ENCODE measurements around the gene MRPL36.

- TF ChIP-seq, protein P1, sequence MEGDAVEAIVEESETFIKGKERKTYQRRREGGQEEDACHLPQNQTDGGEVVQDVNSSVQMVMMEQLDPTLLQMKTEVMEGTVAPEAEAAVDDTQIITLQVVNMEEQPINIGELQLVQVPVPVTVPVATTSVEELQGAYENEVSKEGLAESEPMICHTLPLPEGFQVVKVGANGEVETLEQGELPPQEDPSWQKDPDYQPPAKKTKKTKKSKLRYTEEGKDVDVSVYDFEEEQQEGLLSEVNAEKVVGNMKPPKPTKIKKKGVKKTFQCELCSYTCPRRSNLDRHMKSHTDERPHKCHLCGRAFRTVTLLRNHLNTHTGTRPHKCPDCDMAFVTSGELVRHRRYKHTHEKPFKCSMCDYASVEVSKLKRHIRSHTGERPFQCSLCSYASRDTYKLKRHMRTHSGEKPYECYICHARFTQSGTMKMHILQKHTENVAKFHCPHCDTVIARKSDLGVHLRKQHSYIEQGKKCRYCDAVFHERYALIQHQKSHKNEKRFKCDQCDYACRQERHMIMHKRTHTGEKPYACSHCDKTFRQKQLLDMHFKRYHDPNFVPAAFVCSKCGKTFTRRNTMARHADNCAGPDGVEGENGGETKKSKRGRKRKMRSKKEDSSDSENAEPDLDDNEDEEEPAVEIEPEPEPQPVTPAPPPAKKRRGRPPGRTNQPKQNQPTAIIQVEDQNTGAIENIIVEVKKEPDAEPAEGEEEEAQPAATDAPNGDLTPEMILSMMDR (IDR thresholded peaks at IDR 0.05; ENCODE audit: insufficient read depth, low read length) = no peak
- TF ChIP-seq POLR2AphosphoS5 (IDR thresholded peaks at IDR 0.05; ENCODE audit: low read depth) = no peak
These were observed 25.5 kb upstream of the MRPL36 start for GRCh38 chr5:1824903-1825841.

Measured in HL-60 (cell line).